CD1c-positive myeloid dendritic cell (primary cell): ENCODE measurements around the gene STK39.

Experiments used
- DNase-seq: peaks from one replicate; pipeline ENCODE4 v3.0.0-alpha.2; 2016; ENCODE audit errors: extremely low spot score

STK39 gene

DNA sequence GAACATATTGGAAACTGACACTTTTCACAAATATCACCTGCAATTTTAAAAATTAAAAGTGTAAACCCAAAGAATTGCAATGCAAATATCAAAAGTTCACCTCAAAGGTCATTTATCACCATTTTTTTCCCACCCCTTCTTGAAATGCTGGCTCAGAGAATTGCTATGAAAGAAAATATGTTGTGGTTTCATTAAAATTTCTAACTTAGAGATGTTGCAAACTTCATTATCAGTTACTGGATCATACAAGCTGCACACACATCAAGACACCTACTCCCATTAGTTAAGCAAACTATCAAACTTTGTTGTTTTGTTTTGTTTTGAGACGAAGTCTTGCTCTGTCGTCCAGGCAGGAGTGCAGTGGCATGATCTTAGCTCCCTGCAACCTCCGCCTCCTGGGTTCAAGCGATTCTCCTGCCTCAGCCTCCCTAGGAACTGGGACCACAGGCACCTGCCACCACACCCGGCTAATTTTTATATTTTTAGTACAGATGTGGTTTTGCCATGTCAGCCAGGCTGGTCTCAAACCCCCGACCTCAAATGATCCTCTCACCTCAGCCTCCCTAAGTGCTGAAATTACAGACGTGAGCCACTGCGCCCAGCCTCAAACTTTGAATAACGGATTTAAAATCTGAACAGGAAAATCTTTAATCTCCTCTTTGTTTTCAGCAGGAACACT is 37.0 kb downstream of the STK39 start:
- DNase-seq: no peak

DNA sequence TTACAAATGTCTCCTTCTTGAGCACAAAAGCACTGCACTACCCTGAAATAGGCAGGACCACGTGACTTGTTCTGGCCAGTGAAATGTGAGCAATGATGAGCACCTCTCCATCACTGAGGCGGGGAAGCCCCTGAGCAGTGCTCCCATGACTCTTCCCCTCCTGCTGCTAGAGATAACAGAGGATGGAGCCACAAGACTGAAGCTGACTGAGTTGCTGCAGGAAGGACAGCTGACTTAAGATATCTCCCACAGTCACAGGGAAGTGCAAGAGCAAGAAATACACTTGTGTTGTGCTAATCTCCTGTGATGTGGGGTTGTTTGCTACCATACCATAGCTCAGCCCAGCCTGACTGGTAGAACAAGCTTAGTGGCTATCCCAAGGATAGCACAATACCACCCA is 38.7 kb downstream of the STK39 start:
- DNase-seq: no peak

DNA sequence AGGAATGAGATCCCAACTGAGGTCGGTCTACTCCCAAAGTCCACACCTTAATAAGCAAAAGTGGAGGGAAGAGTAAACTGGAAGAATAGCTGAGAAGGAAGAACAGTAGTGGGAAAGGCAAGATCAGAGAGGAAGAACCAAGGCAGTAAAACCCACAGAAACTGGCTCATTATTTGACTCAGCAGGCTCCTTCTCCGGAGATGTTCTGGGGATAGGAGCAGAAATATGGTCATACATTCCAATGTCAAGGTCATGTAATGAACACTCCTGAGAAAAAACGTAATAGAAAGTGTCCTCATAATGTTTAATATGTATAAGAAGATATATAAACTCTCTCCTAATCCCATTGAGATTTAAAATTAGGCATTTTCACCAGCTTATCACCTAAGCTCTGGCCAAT is 39.5 kb downstream of the STK39 start:
- DNase-seq: no peak

DNA sequence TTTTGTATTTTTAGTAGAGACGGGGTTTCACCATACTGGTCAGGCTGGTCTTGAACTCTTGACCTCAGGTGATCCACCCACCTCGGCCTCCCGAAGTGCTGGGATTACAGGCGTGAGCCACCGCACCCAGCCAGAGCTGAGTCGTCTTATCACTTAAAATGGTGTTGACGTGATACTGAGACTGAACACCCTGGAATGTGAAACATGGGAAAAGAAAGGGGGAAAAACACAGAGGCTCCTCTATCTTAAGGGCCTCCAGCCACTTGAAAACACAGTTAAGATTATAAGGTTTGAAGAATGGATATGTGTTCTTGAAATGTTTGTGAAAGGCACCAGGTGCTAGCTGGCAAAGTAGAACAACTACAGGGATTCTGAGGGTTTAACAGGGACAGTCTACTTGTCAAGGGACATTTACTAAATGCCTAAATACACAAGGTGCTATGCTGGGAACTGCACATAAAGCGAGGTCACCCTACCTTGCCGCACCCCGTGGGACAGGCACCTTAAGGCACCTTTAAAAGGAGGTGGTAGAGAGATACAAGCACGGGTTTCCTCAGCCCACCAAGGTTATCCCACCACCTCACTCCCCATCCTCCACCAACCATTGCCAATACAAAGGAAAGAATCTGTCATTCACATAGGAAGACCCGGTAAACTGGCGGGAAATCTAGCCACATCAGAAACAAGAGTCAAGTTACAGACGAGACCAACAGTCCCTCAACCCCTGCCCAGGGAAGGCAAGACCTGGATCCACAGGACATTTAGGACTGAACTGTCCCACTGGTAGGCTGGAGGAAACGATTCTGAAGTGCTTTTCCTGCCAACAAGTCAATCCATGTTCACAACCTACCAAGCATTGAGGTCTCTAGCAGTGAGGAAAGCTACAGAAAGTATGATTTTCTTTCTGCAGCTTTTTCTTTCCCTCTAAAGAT is 43.4 kb downstream of the STK39 start:
- no peak for DNase-seq

DNA sequence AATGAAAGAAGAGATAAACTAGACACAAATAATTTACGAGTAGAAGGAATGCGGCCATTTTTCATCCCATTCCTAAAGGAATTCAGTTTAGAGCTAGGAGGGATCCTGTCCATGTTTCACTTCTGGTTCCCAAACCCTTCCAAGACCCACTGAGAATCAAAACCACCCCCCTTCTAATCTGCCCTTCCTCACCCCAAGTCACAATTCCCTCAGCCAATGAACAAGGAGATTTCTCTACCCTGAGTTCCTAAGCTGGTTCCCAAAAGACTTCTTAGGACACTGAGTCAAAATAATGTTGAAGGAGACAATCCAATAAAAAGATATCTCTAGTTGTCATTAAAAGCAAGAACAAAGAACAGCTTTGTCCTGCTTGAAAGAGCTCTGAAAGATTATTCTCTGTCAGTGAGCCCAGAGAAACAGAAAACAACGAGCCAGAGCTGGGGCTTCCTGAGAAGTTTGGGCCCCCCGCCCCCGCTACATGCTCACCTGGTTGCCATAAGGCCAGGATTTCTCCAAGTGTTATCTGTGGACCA is 45.7 kb downstream of the STK39 start:
- DNase-seq: no peak

DNA sequence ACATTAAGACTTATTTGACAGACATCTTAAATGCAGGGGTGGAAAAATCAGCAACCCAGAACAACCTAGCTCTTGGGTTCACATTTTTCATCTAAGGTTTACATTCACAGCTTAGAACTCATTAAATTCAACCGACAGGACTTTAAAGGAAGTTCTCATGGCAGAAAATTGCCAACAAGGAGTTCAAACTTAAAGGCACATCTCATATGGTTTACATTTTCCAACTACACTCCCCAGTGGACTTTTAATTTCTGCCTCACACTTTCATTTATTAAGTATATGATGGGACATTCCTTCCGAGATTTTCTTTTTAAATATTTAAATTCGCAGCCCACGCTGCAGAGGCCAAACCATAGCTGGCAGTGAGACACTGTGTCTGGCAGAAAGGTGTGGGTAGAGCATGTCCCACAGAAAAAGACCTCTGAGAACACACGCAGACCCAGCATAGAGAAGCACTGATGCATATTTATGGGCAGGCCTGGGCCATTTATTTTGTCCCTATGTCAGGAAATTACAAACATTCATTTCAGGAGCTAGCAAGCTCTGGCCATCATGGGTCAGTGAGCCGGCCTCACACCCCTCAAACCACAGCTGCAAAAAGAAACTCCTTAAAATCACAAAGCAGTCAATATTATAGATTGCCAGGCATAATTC is 46.3 kb downstream of the STK39 start:
- DNase-seq: no peak

DNA sequence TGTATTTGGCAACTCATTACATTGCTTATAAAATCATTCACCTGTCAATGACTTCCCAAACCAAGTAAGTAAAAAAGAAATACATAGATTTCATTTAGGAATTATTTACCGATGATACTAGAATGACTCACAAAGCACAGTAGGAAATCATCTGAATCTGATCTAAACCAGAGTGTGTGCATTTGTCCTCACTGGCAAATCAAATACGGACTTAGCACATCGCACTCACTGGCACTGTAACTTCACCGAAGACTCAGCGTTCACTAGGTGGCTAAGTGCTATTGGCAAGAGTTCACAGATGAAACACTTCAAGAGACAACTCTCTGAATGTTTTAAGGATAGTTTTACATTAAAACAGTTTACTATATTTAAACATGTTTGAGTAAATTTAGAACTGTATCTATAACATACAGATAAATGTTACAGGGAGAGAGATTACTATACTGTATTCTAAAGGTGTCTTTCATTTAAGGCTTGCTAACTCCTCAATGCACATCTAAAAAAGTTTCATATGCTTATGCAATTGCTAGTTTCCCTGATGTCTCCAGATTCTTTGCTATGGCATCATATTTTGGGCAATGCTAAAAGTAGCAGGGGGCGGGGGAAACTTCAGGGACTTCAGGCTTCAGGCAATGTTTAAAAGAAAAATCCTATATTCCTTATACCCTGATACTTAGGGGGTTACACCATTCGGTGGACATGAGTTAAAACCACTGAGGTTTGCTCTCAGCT is 48.8 kb downstream of the STK39 start:
- no peak for DNase-seq

DNA sequence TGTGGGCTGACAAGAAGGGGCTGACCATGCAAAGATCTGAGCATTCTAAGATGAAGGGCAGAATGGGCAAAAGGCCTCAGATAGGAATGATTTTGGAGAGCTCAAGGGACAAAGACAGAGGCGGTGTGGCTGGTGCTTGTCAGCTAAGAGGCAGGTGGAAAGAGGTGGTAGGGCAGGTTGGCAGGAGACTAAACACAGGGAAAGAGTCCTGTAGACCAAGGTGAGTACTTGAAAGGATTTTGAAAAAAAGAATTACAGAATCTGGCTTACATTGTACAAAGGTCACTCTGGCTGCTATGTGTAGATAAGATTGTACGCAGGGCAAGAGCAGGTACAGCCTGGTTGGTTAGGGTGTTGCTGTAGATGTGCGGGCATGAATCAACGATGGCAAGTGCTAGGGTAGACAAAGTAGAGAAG is 50.6 kb downstream of the STK39 start:
- no peak for DNase-seq

DNA sequence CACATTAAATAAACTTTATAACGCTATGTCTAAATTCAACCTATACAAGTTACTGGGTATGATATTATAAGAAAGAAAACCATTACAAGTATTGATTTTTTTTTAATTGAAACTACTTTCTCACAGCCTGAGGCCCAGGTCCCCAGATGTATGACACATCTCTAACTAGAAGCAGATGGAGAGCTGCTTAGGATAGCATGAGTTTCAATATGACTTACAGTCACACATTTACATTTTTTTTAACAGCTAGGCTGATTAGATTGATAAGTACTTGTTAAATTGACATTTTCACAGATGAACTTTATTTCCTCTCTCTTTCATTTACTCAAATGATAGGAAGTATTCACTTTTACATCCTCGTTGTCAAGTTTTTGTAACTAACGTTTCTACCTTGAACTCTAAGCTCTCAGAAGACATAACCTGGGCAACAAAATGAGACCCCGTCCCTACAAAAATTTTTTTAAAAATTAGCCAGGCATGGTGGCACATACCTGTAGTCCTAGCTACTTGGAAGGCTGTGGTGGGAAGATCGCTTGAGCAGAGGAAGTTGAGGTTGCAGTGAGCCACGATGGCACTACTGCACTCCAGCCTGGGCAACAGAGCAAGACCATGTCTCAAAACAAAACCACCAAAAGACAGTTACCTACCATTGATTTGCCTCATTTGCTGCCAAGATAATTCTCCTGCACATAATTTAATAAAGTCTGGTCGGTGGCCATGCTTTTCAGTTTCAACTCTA is 52.4 kb downstream of the STK39 start:
- DNase-seq: no peak

DNA sequence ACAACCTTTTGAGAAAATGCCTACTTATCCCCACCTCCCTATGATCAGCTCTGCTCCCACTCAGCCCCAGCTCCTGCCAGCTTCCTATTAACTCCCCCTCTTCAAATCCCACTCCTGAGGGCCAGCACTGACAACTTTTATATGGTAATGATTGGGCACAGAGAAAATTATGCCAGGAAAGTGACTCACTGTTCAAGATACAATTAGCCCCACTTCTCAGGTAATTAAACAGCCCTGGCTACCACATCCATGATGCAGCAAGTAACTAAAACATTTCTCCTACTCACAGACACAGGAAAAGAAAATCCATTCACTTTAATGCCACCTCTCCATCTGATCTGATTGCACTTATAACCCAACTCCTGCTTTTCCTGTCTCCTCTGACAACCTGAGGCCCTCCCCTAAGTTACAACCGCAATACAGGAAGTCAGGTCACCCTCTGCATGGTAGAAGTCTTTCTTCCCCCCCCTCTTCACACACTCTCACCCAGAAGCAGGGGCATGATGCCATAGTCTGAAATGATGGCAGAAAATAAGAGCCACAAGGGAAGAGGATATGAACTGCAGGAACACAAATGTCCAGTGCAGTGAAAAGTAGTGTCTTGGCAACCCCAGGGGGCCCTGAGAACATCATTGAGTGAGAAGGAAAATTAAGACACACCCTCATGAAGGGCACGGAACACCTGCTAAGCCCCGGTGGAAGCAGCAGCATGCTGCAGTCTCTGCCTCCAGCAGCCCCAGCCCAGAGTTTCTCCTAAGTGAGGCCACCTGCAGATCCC is 54.4 kb downstream of the STK39 start:
- DNase-seq: no peak

DNA sequence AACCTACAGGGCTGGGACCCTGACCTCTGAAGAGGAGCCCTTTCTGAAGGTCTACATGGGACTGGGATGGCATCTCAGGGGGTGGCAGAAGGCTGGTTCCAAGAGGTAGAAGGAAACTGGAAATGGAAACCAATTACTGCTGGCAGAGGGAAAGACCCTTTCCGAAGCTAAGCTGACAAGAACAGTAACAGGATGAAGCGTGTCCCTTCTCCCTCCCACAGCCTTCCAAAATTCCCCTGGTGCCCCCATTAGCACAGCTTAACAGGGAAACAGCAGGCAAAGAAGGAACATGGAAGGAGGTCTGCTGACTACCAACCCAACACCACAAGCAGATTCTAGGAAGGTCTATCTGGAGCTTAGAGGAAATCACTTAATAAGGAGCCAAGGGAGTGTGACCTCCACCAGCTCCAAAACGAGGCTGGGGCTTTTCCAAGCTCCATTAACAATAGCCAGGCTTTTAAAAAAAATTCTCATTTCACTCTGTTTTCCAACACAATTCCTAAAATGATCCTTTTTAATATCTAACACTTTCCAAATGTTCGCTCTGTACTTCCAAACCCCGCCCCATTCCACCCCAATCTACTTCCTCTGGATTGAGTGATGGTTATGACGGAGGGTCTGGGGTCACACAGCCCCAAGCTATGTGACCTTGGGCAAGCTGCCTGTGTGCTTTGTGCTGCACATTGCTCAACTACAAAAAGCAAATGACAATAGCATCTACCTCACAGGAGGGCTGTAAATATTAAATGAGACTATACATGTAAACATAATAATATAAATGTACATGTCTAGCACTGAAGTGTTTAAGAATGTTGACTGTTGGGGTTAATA is 55.2 kb downstream of the STK39 start:
- no peak for DNase-seq

DNA sequence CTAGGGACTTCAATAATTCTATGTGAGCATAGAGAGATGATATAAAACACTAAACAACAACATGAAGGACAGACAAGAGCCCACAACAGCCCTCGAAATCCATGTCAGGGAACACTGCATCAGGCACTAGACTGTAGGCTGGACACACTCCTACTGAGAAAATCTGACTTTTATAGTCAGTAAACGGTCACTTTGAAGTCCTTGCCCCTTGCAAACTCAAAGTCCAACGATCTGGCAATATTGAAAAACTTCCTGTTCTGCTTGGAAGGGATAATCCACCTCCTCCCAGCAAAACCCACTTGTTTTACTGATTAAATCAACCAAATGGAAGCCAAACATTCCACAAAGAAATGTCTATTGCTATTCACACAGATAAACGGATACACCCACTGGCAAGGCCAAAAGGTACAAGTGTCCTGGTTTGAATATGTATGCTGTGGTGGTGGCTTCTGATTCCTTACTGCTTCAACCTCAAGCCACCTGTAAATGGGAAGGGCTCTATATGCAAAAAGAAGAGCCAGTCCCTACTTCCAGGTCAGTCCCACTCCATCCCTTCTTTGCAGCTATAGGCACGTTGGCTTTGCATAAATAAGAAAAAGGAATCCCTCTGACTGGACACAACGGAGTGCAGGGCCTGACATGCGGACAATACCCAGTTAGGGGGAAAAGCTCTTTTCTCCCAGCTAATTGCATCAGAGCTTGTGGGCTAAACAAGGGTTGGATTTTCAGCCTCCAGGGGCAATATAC is 56.6 kb downstream of the STK39 start:
- no peak for DNase-seq

DNA sequence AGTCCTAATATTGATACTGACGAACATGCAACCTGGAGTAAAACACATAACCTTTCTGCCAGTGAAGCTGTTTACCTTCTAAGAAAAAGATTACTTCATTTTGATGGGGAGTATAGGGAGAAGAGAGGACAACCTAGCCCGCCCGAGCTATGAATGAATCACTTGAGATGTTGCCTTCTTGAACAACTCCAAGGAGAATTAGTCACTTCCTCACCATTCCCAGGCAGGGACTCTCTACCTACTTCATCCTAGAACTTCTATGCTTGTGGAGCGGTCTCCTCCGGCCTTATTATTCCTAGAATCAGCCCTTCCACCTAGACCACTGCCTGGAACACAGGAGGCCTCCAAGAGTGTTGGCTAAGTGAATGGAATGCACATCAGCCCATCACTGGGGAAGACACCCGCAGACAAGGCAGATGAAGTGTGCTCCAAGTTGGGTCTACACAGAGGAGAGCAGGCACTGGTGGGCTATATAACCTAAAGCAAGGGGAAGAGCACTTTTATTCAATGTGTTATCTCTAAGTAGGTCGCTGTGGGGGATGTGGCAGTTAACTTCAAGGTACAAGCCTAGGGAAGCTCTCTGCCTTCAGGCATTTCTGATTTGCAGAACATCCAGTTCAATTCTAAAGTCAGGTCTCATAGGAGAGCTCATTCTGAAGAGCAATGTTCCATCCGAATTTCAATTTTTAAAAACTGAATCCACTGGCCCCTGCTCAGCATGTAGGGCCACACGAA is 57.4 kb downstream of the STK39 start:
- DNase-seq: no peak

DNA sequence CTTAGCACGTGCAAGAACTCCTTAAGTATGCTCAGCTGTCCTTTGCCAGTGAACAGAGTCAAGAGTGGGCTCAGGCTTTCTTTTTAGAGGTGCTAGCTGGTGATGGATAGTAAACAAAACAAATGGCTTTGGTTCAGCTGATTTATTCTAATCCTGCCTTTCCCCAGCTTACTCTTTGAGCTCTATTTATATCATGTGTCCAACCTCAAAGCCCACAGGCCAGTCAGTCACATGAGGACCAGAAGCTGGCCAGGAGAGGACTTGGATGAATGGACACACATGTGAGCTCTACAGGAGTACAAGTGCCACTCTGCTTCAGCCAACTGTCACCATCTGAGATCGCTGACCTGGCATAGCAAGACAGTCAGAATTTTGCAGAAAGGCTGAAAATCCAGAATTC is 59.4 kb downstream of the STK39 start:
- DNase-seq: no peak

DNA sequence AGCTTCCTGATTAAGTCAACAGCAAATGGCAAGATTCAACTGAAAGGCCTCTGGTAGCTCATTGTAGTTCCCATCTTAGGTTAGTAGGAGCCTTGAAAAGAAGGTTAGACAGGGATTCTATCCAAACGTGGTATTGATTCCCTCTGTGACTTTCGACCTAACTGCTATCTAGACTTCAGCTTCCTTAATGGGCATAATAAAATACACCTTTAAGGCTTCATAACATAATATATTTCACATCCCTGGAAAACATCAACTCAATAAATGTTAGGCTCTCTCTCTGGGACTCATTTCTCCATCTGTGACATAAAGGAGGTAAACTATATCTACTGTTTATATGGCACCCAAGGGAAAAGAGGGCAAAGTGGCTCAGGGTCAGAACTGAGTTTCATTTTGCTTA is 60.9 kb downstream of the STK39 start:
- no peak for DNase-seq

DNA sequence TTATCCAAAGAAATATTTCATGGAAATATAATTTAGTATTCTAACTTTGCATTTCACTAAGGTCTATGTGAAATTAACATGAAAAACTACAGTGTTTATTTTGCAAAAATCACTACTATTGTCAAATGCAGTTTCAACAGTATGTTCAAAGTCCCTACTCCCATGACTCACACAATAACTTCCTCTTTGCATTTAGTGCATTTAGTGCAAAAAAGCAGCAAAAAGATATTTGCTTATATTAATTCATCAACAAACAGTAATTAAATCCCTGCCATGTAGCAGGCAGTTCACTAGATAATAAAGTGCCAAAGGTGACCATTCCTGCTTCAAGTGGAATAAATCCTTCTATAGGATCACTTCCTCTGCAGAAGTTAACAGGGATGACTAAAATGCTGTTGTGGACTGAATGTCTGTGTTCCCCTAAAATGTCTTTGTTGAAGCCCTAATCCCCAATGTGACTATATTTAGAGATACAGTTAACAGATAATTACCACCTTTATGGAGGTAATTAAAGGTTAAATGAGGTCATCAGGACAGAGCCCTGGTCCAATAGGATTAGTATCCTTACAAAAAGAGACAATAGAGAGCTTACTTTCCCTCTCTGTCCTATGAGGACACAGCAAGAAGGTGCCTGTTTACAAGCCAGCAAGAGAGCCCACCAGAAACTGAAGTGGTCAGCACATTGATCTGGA is 61.7 kb downstream of the STK39 start:
- peak; percentile 62 for DNase-seq
